ENCODE data around the gene GALNT10.

The GALNT10 gene

GRCh38 chr5:154199263-154199662 is 8.7 kb downstream of the GALNT10 start:
- no peak overlapping the region for H3K27ac ChIP-seq
- TF ChIP-seq CTCF (IDR thresholded peaks at IDR 0.05) = no peak
- no peak overlapping the region for H3K4me3 ChIP-seq
- no peak for DNase-seq (ENCODE audit: low spot score)

- Histone ChIP-seq H3K27ac (no peak overlapping the region), H3K4me3 (no peak overlapping the region)
- DNase-seq (ENCODE audit: low spot score) = no peak
- TF ChIP-seq CTCF (IDR thresholded peaks at IDR 0.05) = no peak
Measured at GRCh38 chr5:154199671-154200220, 9.2 kb downstream of the GALNT10 start.

GRCh38 chr5:154200221-154200620 is 9.7 kb downstream of the GALNT10 start:
- DNase-seq (ENCODE audit: low spot score) = no peak
- no peak overlapping the region for H3K27ac ChIP-seq
- no peak overlapping the region for H3K4me3 ChIP-seq
- no peak for TF ChIP-seq CTCF (IDR thresholded peaks at IDR 0.05)

- Histone ChIP-seq H3K27ac (no peak overlapping the region), H3K4me3 (no peak overlapping the region)
- no peak for DNase-seq (ENCODE audit: low spot score)
- no peak for TF ChIP-seq CTCF (IDR thresholded peaks at IDR 0.05)
Measured at GRCh38 chr5:154201108-154201769, 10.7 kb downstream of the GALNT10 start.

- Histone ChIP-seq H3K4me3 (no peak overlapping the region), H3K27ac (no peak overlapping the region)
- DNase-seq (ENCODE audit: low spot score) = no peak
- no peak for TF ChIP-seq CTCF (IDR thresholded peaks at IDR 0.05)
Measured at GRCh38 chr5:154202379-154203260, 12.1 kb downstream of the GALNT10 start.

- Histone ChIP-seq H3K4me3 (no peak overlapping the region), H3K27ac (no peak overlapping the region)
- no peak for DNase-seq (ENCODE audit: low spot score)
- no peak for TF ChIP-seq CTCF (IDR thresholded peaks at IDR 0.05)
Measured at GRCh38 chr5:154203798-154204578, 13.5 kb downstream of the GALNT10 start.
